ENCODE measurements around the gene DDX25. TPM values are rescaled to one million over a fixed set of nuclear protein-coding genes. Genes with fewer than 3 reads are reported as not detected.
"Not testable (repeated sequence)": the region's sequence is repeated elsewhere in the genome, so short reads cannot be mapped to it uniquely, and the experiment has no call there.

Gene DDX25
- total RNA-seq, 1 experiment from 2014 or later = not detected

DNA sequence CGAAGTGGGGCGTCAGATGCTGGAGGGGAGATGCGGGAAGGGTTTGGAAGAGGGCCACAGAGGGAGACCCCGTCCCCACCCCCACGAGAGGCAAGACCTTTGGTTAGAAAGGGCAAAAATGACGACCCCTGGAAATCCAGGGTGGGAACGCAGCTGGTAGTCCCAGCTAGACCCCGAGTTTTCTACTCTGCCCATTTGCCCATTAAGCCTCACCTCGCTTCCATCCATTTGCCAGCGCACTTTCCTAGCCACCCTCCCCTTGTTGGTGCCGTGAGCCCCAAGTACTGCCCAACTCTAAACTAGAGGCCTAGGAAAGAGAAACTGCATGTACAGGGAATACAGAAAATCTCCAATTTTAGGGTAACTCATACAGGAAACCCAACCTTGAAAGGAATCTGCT is 370 bp downstream of the DDX25 start:
- DNase-seq (ENCODE audit: low spot score) = no peak

- no peak for DNase-seq (ENCODE audit: low spot score)
Observed at GRCh38 chr11:125910226-125910849, 6.0 kb downstream of the DDX25 start.

- DNase-seq (ENCODE audit: low spot score) = not testable (repeated sequence)
Observed at GRCh38 chr11:125914601-125915000, 10.3 kb downstream of the DDX25 start.

- DNase-seq (ENCODE audit: low spot score) = no peak
Observed at GRCh38 chr11:125916683-125917347, 12.5 kb downstream of the DDX25 start.

DNA sequence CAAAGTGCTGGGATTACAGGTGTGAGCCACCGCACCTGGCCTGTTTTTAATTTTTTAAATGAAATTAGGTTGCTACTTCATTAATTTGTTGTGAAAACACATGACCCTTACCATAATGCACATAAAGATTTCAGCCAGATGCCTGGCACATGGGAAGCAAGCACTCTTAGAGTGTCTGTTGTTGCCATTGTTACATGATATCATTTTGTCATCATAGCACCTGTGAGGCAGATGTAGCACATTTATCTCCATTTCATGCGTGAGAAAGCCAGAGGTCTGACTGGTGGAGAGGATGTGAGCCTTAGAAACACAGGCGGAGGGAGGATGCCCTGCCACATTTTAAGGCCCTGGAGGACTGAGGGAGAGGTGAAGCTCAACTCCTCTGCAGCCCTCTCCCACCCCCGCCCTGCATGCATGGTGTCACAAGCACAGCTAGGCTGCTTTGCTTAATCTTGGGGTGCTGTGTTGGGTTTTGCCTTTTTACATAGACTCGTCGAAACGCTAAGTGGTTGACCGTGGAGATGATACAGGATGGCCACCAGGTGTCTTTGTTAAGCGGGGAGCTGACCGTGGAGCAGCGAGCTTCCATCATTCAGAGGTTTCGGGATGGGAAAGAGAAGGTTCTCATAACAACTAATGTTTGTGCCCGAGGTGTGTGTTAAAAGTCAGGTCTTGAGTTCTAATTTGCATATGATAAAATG is 14.0 kb downstream of the DDX25 start:
- DNase-seq (ENCODE audit: low spot score) = no peak

- DNase-seq (ENCODE audit: low spot score) = no peak
Observed at GRCh38 chr11:125921042-125921441, 16.7 kb downstream of the DDX25 start.

GRCh38 chr11:125922156-125922555 is 17.8 kb downstream of the DDX25 start:
- no peak for DNase-seq (ENCODE audit: low spot score)

DNA sequence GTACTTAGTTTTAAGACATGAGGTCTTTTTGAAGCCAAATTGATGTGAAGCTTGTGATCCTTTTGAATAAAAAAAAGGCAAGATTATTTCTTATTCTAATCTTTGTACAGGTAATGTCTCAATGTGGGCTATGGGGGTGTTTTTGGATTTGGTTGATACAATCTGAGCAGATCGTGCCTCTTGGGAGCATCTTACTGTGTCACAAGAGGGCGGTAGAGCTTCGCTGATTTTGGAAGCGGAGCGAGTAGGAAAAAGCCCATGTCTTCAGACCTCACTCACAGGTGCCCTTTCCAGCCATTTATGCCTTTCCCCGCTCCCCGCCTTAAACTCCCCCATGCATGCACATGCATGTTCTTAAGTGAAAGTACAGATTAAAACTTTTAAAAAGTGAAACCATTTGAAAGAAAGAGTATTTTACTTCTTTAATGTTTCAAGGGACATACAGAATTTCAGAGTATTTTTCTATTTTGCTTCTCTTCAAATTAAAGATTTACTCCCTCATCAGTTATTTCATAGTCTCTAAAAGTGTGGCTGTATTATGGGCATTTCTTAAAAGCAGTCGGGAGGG is 18.8 kb downstream of the DDX25 start:
- peak; percentile 68 for DNase-seq (ENCODE audit: low spot score)

GRCh38 chr11:125923633-125924032 is 19.3 kb downstream of the DDX25 start:
- DNase-seq (ENCODE audit: low spot score) = no peak

- no peak for DNase-seq (ENCODE audit: low spot score)
Observed at GRCh38 chr11:125924384-125925007, 20.2 kb downstream of the DDX25 start.

GRCh38 chr11:125925247-125925740 is 21.0 kb downstream of the DDX25 start:
- no peak for DNase-seq (ENCODE audit: low spot score)

DNA sequence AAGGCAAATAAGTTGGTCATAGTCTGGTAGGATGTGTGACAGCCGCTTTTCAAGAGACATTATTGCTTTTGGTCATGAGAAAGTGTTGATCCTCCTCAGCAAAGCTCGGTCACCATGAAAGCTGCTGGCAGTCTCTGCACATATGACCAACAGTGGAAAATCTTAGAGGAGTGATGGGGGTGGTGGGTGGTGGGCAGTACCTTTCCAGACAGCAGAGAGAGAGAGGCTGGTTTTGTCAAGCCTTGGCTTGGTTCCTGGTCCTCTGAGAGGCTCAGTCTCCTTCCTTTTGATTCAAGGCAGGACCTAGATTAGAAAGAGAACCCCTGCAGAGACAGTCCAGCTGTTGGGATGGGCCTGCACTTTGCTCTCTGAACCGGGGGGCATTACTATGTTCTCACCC is 21.5 kb downstream of the DDX25 start:
- no peak for DNase-seq (ENCODE audit: low spot score)

- DNase-seq (ENCODE audit: low spot score) = no peak
Observed at GRCh38 chr11:125926682-125927081, 22.4 kb downstream of the DDX25 start.

DNA sequence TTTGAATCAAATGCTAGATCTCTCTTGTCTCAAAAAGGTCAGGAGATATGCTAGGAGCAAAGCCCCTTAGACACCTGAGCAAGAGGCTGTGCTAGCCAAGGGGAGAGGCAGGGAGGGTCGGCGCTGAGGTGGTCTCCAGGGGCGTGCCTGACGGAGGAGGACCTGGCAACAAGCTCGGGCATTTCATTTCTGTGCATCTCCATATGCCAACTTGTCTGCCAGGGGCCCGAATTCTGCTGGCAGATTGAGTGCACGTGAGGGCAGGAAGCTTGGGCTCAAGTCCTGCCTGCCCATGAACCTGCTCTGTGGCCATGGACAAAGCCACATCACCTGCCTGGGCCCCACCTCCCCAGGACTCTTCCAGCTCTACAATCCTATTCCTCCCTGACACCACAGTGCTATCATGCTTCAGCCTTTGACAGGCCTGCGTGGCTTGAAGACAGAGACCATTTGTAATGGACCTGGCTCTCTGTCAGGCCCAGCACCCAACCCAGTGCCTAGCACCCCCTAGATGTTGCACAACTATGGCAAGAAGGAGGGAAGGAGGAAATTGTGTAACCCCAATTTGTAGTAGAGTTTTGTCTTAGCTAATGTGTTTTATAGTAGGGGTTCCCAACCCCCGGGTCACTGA is 25.3 kb downstream of the DDX25 start:
- DNase-seq (ENCODE audit: low spot score) = no peak

- no peak for DNase-seq (ENCODE audit: low spot score)
Observed at GRCh38 chr11:125930076-125930450, 25.8 kb downstream of the DDX25 start.

- DNase-seq (ENCODE audit: low spot score) = no peak
Observed at GRCh38 chr11:125931116-125931515, 26.8 kb downstream of the DDX25 start.

- no peak for DNase-seq (ENCODE audit: low spot score)
Observed at GRCh38 chr11:125931668-125932067, 27.4 kb downstream of the DDX25 start.

DNA sequence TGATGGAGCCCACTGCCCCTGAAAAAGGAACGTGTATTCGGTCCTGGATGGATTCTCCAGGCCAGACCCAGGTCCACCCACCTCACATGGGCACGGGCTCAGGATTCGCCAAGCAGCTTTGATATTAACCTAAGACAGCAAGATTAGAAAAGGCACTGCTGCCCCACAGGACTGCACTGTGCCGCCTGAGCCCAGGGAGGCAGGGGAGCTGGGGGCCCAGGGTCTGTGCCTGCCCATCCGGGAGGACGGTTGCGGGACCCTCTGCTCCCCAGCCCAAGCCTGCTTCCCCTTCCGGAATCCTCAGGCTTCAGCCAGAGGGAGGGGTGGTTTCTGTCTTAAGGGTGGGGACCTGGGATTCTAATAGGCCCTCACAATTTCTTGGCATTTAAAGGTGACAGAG is 28.0 kb downstream of the DDX25 start:
- DNase-seq (ENCODE audit: low spot score) = no peak

DNA sequence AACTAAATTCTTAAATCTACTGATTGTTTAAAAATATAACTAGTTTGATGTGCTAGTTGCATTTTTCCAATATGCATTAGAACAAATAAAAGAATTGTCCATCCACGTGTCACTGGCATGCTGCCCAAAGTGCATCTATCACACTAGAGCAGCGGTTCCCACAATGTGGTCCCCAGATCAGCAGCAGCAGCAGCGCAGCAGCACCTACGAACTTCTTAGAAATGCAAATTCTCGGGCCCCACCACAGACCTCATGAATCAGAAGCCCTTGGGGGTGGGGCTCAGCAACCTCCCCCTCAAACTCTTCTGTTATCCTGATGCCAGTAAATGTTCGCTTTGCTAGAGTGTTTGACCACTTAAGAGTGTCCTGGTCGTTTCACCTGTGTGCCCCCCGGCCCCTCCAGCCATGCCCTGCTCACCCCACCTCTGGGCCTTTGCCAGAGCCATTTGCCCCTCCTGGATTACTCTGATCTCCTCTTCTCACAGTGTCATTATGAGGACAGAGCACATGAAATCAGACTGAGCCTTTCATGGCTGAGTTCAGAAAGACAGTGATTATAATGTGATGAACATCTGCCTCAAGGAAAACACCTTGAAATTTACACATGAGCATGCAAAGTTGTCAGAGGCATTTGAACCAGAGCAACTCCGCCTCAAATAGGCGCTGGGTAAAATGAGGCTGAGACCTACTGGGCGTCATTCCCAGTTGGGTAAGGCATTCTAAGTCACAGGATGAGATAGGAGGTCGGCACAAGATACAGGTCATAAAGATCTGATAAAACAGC is 28.9 kb downstream of the DDX25 start:
- no peak for DNase-seq (ENCODE audit: low spot score)

DNA sequence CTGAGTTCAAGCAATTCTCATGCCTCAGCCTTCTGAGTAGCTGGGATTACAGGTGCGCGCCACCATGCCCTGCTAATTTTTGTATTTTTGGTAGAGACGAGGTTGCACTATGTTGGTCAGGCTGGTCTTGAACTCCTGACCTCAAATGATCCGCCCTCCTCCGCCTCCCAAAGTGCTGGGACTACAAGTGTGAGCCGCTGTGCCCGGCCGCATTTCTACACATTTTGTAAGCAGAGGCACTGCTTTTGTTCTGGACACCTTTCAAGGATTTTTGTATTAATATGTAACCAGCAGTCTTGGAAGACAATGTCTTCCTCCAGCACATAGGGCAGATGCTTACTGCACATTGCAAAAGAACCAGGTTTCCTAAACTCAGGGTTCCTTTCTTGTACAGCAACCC is 30.2 kb downstream of the DDX25 start:
- no peak for DNase-seq (ENCODE audit: low spot score)

GRCh38 chr11:125935056-125935455 is 30.7 kb downstream of the DDX25 start:
- no peak for DNase-seq (ENCODE audit: low spot score)
